B cell (primary cell): ENCODE measurements around the gene LRRC45.

Experiments
- CTCF ChIP-seq: fragments of 200-600 bp; IDR thresholded peaks from one replicate; pipeline ENCODE4 v1.8.0; 2022; ENCODE audit warnings: antibody characterized with exemption, mild to moderate bottlenecking
- EZH2 ChIP-seq: IDR thresholded peaks from 2 replicates; pipeline ENCODE4 v1.6.1; 2012; ENCODE audit warnings: borderline replicate concordance, low read depth, mild to moderate bottlenecking, moderate library complexity, low read length; ENCODE audit not compliant: insufficient read depth, poor library complexity, severe bottlenecking

- TF ChIP-seq CTCF (peak; percentile 87), EZH2 (no peak)
These were observed 14.2 kb downstream of the LRRC45 start, which contains the start of gene DCXR for GRCh38 chr17:82037092-82037888.
